ENCODE measurements around the gene UBTD2.
"Not testable (repeated sequence)": the region's sequence is repeated elsewhere in the genome, so short reads cannot be mapped to it uniquely, and the experiment has no call there.

The UBTD2 gene

DNA sequence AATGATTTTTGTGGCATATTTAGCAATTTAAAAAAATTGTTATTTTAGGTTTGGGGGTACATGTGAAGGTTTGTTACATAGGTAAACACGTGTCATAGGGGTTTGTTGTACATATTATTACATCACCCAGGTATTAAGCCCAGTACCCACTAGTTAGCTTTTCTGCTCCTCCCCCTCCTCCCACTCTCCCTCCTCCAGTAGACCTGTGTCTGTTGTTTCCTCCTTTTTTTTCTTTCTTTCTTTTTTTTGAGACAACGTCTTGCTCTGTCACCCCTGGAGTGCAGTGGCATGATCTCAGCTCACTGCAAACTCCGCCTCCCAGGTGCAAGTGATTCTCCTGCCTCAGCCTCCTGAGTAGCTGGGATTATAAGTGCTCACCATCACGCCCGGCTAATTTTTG, 8.3 kb upstream of the UBTD2 start:
- not testable (repeated sequence) for DNase-seq

DNA sequence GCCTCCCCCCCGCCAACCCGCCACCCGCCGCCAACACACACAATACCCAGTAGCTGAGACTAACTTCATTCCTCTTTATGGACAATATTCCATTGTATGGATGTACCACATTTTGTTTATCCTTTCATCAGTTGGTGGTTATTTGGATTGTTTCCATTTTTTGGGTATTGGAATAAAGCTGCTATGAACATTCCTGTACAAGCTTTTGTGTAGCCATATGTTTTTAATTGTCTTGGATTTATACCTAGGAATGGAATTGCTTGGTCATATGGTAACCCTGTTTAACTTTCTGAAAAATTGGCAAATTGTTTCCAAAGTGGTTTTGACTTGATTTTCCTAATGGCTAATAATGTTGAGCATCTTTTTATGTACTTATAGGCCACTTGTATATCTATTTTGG, 4.9 kb upstream of the UBTD2 start:
- no peak for DNase-seq

DNA sequence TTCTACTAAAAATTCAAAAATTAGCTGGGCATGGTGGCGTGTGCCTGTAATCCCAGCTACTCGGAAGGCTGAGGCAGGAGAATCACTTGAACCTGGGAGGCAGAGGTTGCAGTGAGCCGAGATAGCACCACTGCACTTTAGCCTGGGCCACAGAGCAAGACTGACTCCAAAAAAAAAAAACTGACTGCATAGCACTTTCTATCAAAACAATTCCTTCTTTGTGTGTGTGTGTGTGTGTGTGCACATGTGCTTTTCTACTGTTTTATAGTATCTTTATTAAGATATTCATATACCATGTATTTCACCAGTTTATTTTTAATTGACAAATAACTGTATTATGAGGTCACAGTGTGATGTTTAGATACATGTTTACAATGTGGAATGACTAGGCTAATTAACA, 3.6 kb upstream of the UBTD2 start:
- not testable (repeated sequence) for DNase-seq

DNA sequence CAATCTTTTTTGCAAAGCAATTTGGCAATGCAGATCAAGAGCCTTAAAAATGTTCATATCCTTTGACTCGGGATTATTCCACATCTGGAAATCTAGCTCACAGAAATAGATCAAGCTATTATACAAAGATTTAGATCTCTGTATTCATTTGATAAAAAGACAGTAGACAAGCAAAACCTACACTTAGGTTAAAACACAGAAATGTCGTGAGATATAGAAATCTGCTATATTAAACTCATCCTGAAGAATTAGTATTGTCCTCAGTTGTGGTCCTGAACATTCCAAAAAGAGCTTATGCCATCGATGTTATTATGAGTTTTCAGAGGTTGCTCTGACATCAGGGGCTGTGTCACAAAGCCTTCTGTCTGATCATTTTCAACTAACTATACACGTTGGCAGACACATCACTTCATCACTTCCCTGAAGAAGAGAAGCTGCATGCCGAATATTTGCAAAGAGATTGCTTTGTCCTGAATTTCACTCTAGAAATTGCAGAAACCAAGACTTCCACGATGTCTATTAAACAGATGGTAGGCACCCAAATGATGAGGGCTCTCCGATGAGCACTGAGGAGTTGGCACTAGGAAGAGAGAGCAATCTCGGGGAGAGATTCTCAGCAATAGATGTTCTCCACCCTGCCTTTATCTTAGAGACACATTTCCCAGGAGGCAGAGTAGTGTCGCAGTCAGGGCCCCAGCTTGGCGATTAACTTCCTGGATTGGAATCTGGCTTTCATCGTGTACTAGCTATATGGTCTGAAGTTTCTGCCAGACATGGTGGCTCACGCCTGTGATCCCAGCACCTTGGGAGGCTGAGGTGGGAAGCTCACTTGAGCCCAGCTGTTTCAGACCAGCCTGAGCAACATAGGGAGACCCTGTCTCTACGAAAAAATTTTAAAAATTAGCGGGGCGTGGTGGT, 1.9 kb upstream of the UBTD2 start:
- DNase-seq, result no peak

DNA sequence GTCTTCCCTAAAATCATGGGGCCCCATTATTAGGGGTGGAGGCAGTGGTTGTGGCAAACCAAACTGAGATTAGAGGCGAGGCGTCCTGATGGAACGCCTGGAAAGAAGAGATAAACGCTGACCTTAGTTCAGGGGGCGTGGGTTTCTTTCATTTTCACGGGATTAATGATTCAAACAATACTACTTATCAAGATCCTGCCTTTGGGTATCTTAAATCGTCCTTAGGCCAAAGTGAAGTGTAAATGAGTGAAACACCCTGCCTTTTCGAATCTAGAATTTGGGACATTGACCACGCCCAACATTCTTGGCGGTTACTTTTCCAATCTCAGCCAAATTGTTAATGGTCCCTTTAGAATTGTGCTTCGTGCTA, 1.0 kb upstream of the UBTD2 start:
- DNase-seq, result no peak

DNA sequence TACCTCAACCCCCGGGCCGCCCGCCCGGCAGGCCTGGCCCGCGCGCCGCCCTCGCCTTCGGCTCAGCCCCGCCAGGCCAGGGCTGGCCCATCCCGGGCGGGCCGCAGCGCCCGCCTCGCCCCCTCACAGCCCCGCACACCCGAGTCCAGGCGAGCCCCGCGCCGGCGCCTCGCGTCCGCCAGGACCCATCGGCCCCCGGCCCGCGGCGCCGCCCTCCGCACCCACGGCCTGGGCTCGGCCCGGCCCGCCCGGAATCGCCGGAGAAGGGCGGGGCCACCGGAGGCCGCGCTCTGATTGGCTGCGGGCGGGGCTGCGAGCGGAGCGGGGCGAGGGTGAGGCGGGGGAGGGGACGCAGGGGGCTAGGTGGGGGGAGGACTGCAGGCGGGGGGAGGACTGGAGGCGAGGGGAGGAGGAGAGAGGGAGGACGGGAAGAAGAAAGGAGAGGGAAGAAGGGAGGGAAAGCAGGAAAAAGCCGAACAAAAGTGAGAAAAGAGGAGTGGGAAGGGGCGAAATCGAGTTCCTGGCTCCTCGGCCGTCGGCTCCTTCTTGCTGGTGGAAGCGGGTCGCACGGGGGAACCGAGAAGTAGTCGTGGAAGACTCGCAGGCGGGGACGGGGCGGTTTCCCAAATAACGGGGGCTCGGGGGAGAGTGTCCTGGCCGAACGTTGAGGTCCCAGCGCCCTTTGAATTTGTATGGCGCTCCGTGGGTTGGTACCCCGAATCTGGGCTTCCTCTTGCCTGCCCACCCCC, 472 bp upstream of the UBTD2 start:
- peak; percentile 8 for DNase-seq

DNA sequence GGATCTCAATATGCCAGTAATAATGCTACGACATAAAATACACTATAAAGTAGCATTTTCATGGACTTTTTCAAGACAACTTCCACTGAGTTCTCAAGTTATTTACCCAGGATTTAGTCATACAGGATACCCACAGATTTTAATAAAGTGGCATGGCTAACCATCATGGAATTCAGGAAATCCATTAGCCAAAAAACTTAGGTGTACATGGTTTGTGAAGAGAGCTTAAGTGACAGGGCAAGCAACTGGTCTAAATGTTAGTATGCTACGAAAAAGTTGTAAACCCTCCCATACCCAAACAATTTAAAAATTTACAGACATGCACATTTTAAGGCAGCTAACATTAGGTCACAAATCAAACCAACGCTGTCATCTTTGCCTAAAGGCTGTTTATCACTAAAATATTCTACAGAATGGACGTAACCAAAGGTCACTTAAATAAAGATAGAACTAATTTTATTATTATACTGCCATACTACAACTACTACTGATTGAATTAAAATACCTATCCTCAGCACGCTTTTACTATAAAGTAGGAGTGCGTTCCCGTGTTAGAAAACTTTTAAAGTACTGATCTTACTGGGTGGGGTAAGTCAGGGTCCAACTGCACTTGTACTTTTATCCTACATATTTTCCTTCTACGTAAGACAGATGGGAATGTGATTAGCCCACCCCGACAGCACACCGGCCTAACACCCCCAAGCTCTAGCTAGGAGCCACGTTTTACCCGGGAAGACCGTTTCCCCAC, 1.1 kb downstream of the UBTD2 start:
- no peak for DNase-seq

DNA sequence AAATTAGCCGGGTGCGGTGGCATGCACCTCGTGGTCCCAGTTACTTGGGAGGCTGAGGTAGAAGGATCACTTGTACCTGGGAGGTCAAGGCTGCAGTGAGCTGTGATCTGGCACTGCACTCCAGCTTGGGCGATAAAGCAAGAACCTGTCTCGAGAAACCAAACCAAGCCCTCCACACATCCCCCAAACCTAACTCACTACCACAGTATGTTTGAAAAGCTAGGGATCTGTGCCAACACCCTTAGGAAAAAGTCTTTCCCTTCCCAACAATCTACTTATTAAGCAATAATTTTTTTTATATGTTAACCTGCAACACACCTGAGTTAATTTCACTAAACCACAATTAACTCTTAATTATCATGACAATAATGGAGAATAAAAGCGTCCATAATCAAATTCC, 2.2 kb downstream of the UBTD2 start:
- DNase-seq, result no peak

DNA sequence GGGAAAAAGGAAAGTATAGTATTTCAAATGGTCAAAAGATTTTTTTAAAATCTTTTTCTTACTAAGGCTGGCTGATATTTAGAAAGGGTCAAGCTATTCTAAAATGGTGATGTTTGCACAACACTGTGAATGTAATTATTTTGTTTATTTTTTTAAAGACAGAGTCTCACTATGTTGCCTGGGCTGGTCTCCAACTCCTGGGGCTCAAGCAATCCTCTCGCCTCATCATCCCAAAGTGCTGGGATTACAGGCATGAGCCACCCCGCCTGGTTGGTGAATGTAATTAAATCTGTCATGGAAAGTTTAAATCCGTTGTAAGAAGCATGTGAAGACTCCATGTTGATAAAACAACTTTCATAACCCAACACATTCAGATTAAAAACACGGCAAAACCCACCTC, 2.6 kb downstream of the UBTD2 start:
- no peak for DNase-seq

DNA sequence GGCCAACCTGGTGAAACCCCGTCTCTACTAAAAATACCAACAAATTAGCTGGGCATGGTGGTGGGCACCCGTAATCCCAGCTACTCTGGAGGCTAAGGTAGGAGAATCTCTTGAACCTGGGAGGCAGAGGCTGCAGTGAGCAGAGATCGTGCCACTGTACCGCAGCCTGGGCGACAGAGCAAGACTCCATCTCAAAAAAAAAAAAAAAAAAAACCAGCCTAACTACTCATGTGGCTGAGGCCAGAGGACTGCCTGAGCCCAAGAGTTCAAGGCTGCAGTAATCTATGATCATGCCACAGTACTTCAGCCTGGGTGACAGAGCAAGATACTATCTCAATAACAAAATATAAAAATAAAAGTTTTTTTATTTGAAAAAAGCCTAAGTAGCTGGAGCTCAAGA, 3.2 kb downstream of the UBTD2 start:
- no peak for DNase-seq

DNA sequence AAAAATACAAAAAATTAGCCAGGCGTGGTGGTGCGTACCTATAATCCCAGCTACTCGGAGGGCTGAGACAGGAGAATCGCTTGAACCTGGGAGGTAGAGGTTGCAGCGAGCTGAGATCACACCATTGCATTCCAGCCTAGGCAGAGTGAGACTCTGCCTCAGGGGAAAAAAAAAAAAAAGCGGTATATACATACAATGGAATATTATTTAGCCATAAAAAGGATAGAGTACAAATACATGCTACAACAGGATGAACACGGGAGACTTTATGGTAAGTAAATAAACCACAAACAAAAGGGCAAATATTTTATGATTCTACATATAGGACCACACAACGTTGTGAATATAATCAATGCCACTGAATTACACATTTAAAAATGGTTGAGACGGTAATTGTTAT, 5.2 kb downstream of the UBTD2 start:
- no peak for DNase-seq

DNA sequence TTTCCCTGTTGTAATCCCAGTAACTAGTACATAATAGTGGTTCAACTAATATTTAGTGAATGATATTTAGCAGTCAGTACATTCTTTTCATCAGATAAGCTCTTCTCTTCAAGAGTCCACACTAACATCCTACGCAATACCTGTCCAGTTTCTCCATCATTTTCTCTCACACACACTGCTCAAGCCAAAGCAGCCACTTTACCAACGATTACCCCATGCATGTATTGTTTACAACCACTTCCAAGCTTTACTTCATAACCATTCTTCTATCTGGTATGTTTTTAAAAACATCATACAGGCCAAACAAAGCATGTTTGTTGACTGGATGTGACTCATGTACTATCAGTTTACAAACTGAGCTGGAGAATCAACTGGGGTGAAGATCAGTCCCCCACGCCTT, 7.3 kb downstream of the UBTD2 start:
- no peak for DNase-seq

DNA sequence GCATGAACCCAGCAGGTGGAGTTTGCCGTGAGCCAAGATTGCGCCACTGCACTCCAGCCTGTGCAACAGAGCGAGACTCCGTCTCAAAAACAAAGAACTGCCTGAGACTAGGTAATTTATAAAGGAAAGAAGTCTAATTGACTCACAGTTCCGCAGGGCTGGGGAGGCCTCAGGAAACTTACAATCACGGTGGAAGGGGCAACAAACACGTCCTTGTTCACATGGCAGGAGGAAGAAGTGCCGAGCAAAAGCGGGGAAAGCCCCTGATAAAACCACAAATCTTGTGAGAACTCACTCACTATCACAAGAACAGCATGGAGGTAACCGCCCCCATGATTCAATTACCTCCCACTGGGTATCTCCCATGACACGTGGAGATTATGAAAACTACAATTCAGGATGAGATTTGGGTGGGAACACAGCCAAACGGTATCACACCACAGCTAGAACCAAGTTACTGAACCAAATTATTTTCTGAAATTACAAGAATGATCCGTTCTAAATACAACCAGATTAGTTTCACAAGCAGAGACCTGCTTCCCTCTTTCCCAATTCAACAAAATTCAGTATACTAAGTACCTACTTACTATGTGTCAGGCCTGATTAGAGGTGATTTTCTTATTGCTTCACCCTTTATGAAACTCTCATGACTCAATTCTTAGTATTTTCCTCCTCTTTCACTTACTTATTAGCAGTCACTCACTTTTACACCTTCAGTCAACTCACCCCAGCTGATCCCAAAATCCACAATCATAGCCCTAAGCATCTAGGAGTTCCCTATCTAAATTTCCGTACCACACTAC, 8.4 kb downstream of the UBTD2 start:
- no peak for DNase-seq

DNA sequence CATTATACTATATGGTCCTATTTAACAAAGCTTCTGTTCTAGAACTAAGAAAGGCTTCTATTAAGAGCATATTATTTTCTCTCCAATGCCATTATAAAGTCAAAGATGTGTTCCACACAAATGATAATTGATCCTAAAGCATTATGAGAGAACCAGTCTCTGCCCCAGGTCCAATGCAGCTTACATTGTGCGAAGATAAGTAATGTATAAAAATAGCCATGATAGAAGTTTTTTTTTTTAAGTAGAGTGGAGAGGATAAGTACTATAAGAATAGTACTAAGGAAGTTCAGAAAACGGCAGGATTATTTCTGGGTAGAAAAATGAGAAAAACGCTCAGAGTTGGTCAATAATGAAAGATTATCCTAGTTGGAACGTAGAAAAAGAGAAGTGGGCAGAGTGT, 15.6 kb downstream of the UBTD2 start:
- no peak for DNase-seq

DNA sequence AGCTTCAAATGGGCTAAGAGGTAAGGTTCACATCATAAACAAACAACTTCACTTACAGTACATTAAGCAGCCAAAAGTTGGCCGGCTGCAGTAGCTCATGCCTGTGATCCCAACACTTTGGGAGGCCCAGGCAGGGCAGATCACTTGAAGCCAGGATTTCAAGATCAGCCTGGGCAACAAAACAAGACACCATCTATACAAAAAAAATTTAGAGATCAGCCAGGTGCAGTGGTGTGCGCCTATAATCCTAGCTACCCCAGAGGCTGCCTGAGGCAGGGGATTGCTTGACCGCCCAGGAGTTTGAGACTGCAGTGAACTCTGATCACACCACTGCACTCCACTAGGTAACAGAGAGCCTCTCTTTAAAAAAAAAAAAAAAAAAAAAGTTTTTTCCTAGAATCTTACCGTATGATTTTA, 16.9 kb downstream of the UBTD2 start:
- DNase-seq, result no peak

DNA sequence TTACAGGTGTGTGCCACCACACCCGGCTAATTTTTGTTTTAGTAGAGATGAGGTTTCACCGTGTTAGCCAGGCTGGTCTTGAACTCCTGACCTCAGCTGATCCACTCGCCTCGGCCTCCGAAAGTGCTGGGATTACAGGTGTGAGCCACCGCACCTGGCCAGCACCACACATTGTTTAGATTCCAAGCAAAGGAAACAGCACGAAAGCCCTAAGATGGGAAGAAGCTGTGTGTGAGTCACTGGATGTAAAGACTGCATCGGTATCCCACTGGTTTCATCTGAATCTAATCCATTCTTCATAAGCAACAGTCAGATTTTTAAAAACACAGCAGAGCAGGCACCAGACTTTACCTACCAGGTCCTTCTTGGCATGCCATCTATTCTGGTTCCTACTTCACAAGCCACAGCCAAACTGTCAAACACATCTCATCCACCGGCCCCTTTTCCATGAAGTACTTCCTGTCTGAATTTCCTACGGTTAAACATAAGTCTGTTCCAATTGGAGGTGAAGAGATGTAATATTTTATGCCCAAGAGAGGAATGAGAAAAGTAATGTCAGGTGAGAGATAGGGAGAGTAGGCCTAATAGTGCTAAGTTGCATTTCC, 17.4 kb downstream of the UBTD2 start:
- DNase-seq, result no peak

DNA sequence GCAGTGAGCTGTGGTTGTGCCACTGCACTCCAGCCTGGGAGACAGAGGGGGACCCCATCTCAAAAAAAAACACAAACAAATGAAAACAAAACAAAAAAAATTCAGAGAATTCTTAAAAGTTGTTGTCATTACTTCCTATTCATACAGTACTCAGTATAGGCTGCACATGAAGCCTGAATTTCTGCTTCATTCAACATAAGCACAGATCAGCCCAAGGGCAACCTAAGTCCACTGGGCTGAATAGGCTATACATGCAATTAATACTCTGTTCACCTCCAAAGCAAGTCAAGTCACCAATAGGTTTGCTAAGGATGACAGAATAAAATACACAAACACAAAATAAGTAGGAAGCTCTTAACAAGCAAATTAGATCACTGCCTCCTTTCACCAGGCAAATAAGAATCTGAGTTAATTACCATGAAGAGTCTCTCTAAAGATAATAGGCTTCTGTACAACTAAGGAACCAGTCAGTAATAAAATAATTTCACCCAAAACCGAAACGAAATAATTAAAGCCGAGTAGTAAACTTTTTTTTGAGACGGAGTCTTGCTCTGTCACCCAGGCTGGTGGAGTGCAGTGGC, 18.7 kb downstream of the UBTD2 start:
- no peak for DNase-seq

DNA sequence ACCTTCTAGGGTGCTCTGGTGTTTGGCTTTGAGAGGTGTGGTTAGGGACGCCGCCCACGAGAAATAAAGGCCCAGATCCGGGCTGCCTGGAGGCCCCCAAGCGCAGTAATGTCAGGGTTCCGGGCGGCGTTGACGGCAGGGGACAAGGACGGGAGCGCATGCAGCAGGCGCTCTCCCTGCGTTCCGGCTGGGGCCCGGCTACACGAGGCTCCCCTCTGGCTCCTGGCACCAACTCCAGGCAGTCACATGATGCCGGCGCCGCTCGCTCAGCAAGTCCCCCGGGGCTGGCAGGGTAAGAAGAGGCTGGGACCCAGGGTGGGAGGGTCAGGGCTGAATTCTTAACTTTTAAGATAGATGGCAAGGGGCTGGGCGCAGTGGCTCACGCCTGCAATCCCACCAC, 28.1 kb downstream of the UBTD2 start:
- DNase-seq, result no peak

DNA sequence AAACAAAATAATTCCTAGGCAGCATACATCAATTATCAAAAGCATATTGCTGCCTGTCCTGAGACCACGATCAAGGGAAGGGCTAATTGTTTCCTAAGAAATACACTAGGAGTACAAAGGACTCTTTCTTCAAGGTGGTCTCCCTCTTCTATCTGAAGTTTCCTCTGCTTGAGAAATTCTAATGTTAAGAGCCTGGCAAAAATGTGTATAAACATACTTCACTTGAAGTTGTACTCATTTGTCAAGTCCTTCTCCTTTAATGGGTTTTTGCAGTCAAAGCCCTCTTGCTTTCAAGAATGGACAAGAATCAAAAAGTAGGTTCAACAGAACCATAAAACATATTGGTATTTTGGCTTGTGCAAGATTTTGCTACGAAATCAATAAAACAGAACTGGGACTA, 31.1 kb downstream of the UBTD2 start:
- DNase-seq, result no peak

DNA sequence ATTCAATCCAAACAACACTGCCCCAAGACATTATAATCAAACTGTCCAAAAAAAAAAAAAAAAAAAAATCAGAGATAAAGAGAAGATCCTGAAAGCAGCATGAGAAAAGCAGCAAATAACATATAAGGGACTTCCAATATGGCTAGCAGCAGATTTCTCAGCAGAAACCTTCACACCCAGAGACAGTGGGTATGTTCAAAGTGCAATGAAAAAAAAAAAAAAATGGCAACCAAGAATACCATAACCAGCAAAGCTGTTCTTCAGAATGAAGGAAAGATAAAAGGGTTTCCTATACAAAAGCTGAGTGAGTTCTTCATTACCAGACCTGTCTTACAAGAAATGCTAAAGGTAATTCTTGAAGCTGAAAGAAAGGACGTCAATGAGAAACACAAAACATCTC, 32.1 kb downstream of the UBTD2 start:
- no peak for DNase-seq

DNA sequence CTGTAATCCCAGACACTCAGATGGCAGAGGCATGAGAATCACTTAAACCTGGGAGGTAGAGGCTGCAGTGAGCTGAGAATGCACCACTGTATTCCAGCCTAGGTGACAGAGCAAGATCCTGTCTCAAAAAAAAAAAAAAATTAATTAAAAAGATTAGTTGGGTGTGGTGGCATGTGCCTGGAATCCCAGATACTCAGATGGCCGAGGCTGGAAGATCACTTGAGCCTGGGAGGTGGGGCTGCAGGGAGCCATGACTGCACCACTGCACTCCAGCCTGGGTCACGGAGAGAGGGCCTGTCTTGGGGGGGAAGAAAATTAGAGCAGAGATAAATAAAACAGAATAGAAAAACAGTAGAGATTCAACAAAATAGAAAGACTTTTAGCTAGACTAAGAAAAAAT, 34.9 kb downstream of the UBTD2 start:
- no peak for DNase-seq

DNA sequence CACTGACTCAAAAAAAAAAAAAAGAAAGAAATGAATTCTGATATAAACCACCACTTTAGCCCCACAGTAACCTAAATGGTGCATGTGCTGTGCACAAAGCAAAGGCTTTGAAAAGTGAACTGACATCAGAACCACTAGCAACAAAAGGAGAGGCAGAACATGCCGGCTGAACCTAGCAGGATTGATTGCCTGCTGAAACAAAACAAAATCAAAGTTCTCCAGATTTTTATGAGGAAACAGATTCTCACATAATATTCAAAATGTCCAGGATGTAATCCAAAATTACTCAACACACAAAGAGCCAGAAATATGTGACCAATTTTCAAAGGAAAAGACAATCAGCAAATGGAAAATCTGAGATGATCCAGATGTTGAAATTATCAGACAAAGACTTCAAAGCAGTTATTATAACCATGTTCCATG, 37.9 kb downstream of the UBTD2 start:
- DNase-seq, result no peak
